ENCODE results near the gene GRK4.
A peak's percentile ranks its signal among the peaks of the same experiment; 100 is the strongest.

Gene GRK4

GRCh38 chr4:2950221-2950989, 13.0 kb upstream of the GRK4 start (continued):
- peak; percentile 86 for TF ChIP-seq ATF2 (tag by site-specific recombination; IDR thresholded peaks at IDR 0.05; ENCODE audit: low read depth)
- no peak for TF ChIP-seq ZNF571 (tag by site-specific recombination; IDR thresholded peaks at IDR 0.05)

- Histone ChIP-seq H3K4me1 (ENCODE audit: control insufficient read depth, insufficient read depth, low read length) (no peaks in the 10 kb centered on the region), H3K36me3 (ENCODE audit: control insufficient read depth in 2 of 2, insufficient read depth in 1 of 2, low read length in 2 of 2) (peaks cover 5 to 99% of the 10 kb centered on the region in 2 experiments), H3K4me3 (ENCODE audit: low read depth, low read length) (no peak overlapping the region), H3K27ac (ENCODE audit: extremely low read depth, low read depth, low read length) (no peak overlapping the region), H3K9me3 (ENCODE audit: control insufficient read depth, insufficient read depth, low read depth, low read length) (no peaks in the 10 kb centered on the region)
- ChIA-PET POLR2A (interaction anchor here (1.0 to 1.6 kb wide), 2 partner anchors 9 to 10 kb away, joined by 3 to 5 read pairs; partner anchors contain the start of gene GRK4), CTCF (interaction anchor here (1.1 kb wide), 1 partner anchor 9 kb away, joined by 7 read pairs; no protein-coding TSS in a partner anchor)
- TF ChIP-seq ZNF223 (tag by site-specific recombination; IDR thresholded peaks at IDR 0.05): no peak
- no peak for TF ChIP-seq TSHZ1 (tag by site-specific recombination; IDR thresholded peaks at IDR 0.05; ENCODE audit: borderline replicate concordance)
- no peak for TF ChIP-seq ZFP37 (tag by site-specific recombination; IDR thresholded peaks at IDR 0.05)
- no peak for TF ChIP-seq ZNF596 (tag by site-specific recombination; IDR thresholded peaks at IDR 0.05)
- no peak for TF ChIP-seq ZNF768 (tag by site-specific recombination; IDR thresholded peaks at IDR 0.05)
- no peak for TF ChIP-seq ZNF777 (tag by site-specific recombination; IDR thresholded peaks at IDR 0.05; ENCODE audit: borderline replicate concordance)
- no peak for TF ChIP-seq ZNF561 (tag by site-specific recombination; IDR thresholded peaks at IDR 0.05; ENCODE audit: borderline replicate concordance)
- no peak for TF ChIP-seq ZNF335 (tag by site-specific recombination; conservative IDR thresholded peaks at IDR 0.05)
- no peak for TF ChIP-seq ZBTB21 (tag by site-specific recombination; IDR thresholded peaks at IDR 0.05)
- TF ChIP-seq ZNF121 (tag by site-specific recombination; IDR thresholded peaks at IDR 0.05): no peak
- TF ChIP-seq ZNF362 (tag by site-specific recombination; IDR thresholded peaks at IDR 0.05): no peak
- no peak for TF ChIP-seq EGR2 (tag by site-specific recombination; IDR thresholded peaks at IDR 0.05; ENCODE audit: low read depth)
- no peak for TF ChIP-seq ZNF157 (tag by site-specific recombination; IDR thresholded peaks at IDR 0.05)
- TF ChIP-seq ZBTB20 (tag by site-specific recombination; IDR thresholded peaks at IDR 0.05): no peak
- no peak for TF ChIP-seq ZNF449 (tag by site-specific recombination; IDR thresholded peaks at IDR 0.05)
These were observed 9.9 kb upstream of the GRK4 start for GRCh38 chr4:2953496-2953895.

All from HEK293 (cell line).